GM21825 (cell line): ENCODE results near the gene RGS7.
"Not testable (repeated sequence)": the region's sequence is repeated elsewhere in the genome, so short reads cannot be mapped to it uniquely, and the experiment has no call there.

Experiments
- ATAC-seq: cut with Tn5 transposase; IDR thresholded peaks from one replicate; pipeline ENCODE4 v1.9.1; 2021; ENCODE audit warnings: mild to moderate bottlenecking, moderate library complexity; ENCODE audit not compliant: unreplicated experiment

RGS7 gene

DNA sequence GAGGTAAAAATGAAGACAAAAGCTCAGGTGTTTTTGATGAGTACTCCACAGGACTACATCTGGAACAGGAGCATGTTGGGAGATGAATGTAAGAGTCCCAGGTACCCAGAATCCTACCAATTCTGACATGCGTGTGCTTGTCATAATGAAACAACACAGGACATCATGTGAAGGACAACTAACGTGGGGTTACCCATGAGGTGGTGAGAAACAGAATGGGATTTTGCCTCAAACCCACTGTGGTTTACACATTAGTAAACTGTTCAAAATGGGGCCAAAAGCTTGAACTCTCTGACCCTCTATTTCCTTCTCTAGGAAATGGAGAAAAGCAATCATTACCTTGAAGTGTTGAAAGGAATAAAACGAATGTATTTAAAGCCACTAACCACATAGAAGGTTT is 266.2 kb downstream of the RGS7 start:
- ATAC-seq: no peak

- ATAC-seq: not testable (repeated sequence)
These were observed 267.9 kb downstream of the RGS7 start for GRCh38 chr1:241089066-241089465.

DNA sequence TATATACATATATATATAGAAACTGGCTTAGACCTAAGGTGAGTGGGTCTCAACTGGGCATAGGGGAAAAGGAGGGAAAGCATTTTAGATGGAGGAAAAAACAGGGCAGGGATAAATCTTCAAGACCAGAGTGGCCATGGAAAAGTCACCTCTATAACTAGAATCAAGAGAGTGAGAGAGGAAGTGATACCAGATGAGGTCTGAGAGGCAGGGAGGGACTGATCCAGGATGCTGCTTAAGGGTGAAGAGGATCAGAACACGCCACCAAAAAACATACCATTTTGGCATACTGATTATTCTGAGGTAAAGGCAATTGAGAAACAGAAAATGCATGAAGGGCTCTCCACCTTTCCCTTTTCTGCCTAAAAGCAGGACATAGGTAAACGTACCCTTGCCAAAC is 268.9 kb downstream of the RGS7 start:
- not testable (repeated sequence) for ATAC-seq

DNA sequence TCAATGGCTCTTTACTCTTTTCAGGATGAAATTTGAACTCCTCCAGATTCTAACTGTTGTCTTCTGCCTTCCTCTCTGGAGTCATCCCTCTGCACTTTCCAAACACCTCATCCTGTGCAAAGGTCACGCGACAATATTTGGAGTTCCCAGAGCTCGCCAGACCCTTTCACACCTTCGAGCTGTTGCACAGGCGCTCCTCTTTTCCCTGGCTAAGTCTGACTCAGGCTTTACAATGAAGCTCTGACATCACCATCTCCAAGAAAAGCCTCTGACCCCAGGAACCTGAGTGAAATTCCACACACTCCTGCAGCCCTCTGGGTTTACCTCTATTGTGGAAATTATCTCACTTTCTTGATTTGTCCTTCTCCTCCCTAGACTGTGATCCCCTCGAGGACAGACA is 270.3 kb downstream of the RGS7 start:
- ATAC-seq: no peak

DNA sequence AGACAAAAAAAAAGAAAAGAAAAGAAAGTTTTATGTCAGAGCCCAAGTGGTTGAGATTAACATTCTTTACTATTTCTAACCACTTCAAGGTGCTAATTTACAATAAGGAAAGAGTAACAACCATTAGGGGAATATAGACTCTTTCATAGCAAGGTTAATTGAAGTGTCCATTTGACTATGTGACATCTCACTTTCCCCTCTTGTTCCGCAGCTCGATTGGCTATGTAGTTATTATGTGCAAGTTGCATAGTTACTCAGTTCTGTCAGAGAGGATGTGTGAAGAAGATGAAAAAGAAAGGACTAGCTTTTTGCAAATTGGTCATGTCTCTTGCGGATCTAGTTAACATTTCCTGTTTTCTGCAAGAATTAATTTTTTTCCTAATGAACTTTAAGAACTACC is 273.7 kb downstream of the RGS7 start:
- ATAC-seq: no peak

DNA sequence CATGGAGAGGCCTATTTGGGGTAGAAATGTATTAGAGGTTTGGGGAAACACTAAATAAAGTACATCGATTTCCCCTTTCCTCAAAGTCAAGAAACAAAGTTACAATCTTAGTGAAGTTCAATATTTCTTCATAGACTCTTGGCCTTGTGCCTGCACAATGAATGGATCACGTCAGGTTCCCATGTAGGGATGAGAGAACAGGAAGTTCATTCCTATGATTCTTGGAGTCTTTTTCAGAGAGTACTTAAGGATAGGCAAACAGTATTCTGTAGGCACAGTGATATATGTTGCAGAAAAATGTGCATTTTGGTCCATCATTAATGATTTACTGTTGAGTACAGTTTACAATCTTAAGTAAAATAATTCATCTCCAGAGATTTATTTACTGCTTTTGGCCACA is 275.5 kb downstream of the RGS7 start:
- ATAC-seq: no peak

DNA sequence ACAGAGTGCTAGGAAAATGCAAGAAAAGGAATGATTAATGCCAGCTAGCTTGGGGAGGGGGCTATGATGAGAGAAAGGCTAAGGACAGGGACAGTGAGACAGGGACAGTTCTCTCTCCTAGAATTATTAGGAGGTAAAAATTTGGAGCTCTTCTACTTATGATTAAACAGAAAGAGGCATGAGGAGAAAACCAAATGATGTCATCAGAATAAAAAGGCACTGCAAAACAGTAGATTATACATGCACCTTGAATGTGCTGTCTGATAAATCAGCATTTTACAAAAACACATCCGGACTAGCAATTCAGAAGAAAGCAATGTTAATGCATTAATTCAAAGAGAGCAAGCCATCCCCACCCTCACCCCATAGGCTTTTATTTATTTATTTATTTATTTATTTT is 277.5 kb downstream of the RGS7 start:
- no peak for ATAC-seq

DNA sequence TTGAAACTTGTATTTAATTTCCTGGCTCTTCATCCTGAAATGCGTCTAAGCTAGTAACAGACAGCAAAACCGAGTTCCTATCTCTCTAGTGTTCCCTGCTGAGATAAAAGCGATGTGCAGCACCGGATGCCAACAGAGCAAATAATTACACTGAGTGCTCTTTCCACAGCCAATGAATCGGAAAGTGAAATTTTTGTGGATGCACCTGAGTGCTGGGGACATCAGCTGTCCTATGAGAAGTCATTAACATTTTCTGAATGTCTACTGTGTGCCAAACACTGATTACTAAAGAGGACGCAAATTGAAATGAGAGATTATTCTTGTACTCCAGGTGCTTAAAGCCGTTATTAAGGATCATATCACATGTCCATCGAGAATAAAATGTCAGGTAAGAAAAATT is 278.0 kb downstream of the RGS7 start:
- ATAC-seq: no peak

DNA sequence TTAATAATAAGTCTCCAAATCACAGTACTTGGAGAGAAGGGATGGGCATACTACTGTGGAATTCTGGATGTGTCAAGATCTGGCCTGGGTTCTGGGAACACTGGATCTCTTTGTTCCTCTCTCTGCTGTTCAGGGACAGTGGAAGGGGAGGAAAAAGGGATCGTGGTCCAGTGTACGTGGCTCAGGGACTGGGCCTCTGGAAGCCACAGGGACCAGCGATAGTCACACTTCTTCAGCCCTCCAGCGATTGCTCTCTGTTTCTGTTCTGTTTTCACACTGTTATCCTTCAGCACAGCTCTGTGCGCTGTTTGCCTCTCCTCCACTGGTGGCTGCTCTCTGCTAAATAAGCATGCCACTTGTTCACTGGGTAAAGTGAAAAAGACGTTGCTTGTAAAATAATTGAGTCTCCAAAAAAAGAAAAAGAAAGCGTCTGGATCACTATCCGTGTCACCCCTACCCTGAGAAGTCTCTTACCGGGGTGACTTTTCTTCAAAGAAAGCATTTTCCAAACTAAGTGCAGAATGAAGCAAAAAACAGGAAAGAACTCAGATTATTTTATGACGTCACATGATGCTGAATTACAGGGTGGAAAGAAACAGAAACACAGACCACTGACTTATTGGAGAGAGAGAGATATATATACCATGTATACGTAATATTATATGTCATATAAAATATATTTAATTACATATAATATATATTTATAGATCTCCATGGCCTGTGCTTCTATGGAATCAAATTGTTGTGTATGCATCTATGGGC is 279.4 kb downstream of the RGS7 start:
- no peak for ATAC-seq

DNA sequence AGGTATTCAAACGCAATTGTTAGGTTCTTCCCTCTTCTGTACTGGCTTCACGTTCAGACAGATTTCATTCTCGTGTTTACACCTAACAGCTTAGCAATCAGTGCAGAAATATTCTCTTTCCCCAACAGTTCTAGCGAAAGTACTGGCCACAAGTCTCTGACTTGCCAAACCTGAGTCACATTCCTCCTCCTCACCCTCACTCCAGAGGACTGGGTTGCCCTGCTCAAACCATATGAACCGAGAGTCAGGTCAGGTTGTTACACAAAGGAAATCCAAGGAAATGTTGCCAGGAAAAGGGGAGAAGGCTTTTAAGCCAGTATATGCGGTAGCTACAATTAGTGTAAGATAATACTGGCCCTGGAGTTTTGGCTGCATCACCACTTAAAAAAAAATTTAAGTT is 282.5 kb downstream of the RGS7 start:
- ATAC-seq: no peak

DNA sequence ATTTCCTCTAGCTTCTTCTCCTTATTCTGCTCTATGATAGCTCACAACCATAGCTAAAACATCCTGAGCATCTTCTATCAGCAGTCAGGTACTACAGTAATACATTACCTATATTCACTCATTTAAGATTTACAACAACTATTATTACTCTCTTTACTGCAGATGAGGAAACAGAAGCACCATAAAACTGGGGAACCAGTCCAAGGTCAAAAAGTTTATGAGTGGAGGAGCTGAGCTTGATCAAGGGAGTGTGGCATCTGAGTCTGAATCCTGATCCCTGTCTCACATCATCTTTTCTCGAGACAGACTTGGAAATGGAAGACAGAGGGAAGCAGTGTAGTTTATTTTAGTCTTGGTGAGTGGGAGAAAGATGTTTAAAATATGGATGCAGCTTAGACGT is 288.6 kb downstream of the RGS7 start:
- no peak for ATAC-seq

- ATAC-seq: no peak
These were observed 293.7 kb downstream of the RGS7 start for GRCh38 chr1:241063276-241063675.

GRCh38 chr1:241061062-241061461 is 295.9 kb downstream of the RGS7 start:
- no peak for ATAC-seq

DNA sequence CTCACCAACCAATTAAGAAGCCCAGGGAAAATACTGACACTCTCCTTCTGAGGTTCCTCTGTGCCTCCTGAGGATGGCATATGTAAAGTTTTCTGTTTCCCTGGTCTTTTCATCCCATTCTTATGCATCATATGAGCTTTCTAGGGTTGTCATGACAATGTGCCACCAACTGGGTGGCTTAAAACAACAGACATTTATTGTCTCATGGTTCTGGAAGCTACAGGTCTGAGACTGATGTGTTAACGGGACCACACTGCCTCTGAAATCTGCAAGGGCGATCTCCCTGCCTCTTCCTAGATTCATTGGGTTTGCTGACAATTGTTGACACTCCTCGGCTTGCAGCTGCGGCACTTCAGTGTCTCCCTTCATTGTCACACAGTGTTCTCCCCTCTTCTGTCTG is 308.4 kb downstream of the RGS7 start:
- no peak for ATAC-seq

DNA sequence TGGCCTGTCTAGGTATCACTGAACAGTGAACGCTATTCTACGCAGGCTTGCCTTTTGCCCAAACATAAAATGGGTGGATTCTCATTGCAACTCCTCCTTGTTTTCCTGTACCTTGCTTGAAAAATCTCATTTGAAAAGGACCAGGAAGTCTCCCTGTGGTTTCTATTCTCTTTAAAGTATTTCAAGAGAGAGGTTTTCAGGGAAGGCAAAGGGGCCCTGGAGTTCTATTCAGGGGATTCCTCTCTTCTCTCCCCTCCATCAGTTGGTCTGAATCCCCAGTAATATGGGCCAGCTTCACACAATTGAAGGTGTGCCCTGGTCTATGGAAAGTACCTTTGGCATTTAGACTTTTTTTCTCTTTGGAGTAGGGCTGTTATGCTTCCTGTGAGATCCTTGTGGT is 311.3 kb downstream of the RGS7 start:
- no peak for ATAC-seq

DNA sequence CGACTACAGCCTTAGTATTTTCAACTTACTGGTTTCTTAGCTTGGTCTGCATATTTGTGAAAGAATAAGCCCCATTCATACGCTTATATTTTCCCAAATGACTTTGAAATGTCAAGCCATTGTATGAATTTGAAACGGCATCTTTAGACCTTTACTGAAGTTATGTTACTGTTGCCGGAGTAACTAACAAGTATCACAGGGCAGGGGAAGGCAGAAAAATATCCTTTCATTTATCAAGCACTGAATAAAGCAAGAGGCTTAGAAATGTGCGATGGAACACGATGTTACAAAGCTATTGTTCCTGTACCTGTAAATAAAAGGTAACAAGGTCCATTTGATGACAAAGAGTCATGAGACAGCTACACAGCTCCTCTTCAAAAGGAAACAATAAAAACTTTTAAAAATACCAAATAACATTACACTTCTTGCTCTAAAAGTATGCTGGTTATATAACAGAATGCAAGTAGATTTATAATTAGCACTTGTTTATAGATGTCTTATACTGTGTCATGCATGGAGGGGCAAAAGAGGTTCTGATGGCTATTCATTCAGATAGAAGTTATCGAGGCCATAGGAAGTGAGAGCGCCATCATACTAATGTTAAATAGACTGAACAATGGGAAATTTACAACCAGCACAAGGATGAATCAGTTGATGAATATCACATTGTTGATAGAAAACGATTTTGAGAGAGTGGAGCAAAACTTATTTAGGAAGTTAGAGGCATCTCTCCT is 322.6 kb downstream of the RGS7 start:
- no peak for ATAC-seq

- no peak for ATAC-seq
These were observed 332.2 kb downstream of the RGS7 start for GRCh38 chr1:241024834-241025233.

DNA sequence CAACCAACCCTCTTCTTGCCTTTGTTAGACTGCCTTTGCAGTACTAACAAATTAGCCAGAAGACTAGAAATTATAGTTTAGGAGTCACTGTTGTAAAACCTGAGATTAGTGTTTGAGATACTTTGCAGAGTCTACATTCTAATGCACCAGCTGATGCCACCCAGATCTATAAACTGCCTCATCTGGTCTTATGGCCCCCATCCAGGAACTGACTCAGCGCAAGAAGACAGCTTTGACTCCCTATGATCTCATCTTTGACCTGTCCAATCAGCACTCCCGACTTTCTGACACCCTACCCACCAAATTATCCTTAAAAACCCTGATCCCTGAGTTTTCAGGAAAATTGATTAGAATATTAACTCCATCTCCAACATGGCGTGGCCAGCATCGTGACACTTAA is 334.6 kb downstream of the RGS7 start:
- ATAC-seq: no peak

DNA sequence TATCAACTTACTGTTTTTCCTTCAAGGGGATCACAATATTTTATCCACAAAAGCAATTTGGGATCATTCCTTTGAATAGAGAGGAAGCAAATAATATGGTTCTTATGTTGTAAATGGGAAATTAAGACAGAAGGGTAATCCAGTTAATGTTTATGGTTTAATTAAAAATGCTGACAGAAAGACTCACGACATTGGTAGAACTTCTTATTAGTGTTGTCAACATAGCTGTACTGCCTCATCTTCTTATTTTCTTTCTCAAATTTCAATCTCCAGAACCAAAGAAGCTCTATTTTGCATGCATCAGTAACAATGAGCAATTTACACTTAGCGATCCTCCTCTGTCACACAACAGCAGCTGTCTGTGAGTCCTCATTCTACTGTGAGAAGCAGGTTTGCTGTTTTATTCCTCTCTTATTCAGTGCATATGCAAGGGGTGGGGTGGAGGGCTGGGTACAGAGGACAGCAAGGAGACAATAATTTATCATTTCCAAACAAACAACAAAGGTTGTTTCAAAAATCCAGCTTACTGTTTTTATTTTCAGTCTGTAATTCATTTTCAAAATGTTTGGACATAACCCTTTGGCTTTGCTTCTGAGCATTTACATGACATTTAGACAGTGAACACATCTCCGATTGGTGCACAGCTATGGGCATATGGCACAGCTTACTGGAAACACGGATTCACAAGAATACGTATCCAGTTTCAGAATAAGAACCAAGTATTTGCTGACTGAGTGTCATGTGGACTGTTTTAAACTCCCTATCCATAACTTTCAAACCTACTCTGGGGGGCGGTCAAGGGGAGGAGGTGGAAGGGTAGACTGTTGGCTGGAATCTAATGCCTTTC is 335.9 kb downstream of the RGS7 start:
- ATAC-seq: no peak

DNA sequence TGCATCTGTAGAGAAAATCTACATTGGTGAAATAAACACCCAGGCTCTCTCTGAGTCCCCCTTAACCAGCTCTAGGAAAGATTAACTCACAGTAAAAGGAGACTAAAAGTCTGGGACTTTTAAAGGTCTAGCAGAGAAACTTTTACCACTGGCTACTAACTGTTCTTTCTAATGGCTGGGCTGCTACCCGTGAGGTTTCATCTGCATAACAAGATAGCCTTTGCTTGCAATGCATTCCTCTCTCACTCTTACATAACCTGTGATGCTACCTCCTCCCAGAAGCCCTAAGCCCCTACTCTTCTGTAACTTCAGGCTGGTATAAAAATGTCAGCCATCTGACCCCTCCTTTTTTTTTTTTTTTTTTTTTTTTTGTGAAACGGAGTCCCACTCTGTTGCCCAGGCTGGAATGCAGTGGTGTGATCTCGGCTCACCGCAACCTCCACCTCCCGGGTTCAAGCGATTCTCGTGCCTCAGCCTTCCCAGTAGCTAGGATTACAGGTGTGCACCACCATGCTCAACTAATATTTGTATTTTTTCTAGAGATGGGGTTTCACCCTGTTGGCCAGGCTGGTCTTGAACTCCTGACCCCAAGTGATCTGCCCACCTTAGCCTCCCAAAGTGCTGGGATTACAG is 344.2 kb downstream of the RGS7 start:
- no peak for ATAC-seq

DNA sequence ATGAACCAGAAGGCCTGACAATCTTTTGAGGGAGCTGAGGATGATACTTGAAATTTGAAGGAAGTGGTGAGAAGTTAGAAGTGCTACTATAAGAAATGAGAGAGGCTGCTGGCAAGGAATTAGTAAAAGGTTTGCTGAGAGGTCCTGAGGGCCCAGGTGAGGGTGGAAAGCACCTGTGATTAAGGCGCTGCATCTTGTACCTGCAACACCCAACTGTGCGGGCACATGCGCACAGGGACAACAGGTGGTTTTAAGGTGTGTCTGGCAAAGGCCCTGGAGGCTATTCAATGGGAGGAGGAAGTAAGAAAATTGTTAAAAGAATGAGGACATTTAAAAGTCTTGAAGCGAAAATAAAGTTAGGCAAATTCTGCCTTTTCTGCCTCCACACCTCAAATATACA is 349.3 kb downstream of the RGS7 start:
- ATAC-seq: no peak
